GF-D8 (cell line): ENCODE data around the gene ARHGAP35.
"Not testable (repeated sequence)": the region's sequence is repeated elsewhere in the genome, so short reads cannot be mapped to it uniquely, and the experiment has no call there.

Experiments
- DNase-seq: peaks from one replicate; lab custom pipeline; 2025; lab: John Stamatoyannopoulos, UW

ARHGAP35 gene

DNA sequence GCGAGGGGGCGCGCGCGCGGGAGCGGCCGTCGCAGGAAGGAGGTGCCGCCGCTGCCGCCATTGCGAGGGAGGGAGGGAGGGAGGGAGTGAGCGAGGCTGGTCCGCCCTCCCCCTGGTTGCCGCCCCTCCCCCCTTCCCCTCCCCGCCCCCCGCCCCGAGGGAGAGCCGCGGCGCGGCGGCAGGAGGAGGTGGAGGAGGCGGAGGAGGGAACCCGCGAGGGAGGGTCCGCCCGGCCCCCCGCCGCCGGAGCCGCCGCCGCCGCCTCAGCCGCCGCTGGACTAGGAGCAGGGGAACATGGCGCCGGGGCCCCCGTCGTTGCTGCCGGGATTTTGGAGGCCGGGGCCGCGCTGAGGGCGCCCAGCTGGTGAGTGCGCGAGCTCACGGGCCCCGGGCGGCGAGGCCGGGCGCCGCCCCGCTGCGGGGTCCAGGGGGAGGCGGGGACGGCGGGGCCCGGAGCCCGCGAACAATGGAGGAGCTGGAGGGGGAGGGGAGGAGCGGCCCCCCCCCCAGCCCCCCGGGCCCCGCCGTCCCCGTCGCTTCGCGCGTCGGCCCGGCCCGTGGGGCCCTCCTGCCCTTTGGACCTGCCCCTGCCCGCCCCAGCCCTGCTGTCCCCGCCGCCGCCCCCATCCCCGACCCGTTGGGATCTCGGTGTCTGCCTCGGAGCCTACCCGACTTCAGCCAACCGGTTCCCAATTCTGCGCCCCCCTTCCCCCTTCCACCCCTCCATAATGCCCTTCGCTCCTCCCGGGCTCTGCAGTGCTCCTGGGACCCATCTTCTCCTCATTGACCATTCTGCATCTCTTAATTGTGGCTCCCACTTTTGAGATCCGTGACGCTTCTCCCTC is at the start of gene ARHGAP35:
TSS of gene ARHGAP35 (plus strand) at position 152 of the 845 bp plus-strand sequence. CDS start 57,679 bp downstream, outside the sequence.
- DNase-seq = no peak

DNA sequence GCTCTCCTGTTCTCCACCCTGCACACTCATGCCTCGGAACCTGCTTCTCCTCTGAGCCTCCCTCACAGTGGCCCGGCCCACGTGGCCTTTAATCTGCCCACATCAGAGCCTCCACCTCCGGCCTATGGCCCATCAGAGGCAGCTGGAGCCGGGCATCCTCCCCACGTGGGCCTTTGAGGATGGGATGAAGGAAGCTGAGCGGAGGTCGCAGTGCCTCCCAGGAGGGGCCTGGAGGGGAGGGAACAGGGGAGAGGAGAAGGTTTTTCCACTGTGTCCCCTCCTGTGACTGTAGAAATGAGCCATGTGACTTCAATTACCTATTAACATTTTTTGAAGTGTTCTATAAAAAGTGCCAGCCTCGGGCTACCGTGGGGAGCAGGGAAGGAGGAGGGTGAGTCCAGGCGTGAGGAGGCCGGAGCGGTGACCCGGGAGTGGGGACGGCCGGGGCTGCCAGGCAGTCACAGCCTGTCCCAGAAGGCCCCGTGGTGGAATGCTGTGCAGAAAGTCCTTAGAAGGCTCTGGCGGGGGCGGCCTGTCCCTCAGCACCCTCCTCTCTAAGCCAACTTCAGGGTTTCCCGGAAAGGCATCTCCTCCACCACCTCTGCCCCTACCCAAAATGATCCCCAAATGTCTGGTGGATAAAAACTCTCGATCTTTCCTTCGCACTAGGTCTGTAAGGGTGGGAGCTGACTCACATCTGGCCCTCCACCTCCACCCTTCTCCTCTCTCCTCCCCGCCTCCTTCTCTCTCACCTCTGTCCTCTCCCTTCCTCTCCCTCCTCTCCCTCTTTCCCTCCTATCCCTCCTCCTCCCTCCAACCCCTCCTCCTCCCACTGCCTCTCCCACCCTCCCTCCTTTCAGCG is 47.6 kb upstream of the ARHGAP35 start:
- DNase-seq = no peak

DNA sequence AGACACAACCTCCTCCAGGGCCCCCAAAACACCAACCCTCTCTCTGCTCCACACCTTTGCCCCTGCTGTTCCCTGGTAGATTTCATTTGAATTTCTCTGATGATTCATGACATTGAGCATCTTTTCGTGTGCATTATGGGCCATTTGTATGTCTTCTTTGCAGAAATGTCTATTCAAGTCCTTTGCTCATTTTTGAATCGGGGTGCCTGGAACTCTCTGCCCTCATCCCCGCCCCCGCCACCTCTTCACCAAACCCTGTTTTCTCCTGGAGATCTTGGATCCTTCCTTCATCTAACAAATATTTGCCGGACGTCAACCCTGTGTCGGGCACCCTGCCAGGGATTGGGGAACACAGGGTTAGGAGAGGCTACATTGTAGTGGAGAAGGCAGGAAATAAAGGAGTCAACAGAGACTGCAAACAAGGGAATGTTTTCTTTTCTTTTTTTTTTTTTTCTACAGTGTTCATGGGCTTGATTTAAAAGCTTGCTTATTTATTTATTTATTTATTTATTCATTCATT is 46.9 kb upstream of the ARHGAP35 start:
- DNase-seq = no peak

DNA sequence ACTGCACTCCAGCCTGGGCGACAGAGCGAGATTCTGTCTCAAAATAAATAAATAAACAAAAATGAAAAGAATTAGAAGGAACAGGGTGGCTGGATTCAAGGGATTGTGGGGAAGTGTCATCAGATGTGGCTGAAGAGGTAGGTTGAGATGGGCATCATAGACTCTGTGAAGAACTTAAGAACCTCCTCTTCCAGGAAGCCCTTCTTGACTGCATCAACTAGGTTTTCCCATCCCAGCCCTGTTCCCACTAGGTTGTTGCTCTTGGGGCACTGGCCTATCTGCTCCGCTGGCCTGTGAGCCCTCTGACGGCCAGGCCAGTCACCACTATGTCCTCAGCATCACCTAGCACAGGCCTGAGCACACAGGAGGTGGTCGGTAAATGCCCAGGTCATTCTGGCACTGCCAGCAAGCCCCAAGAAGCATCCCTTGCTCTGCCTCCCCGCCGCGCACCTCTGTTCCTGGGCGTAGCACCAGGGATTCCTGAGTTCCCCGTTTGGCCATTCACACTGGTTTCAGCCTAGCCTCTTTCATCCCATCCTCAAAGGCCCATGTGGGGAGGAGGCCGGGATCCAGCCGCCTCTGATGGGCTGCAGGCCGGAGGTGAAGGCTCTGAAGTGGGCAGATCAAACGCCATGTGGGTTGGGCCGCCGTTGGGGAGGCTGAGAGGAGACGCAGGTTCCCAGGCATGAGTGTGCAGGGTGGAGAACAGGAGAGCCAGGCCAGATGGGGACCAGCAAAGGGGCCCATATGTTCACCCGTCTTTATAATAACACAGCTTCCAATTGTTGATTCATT is 44.8 kb upstream of the ARHGAP35 start:
- no peak for DNase-seq

DNA sequence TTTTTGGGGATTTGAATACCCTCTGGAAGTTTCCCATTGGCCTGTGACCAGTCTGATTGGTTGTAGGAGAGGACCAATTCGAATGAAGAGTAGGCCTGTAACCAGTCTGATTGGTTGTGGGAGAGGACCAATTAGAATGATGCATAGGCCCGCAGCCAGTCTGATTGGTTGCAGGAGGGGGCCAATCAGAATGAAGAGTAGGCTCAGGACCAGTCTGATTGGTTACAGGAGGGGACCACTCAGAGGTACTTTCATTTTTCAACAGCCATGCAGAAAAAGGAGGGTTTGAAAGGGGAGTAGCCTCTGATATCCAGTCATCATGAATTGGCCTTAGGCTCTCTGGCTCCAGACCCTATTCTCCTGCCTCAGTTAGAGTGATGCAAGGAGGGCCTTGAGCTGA is 42.0 kb upstream of the ARHGAP35 start:
- DNase-seq = no peak

DNA sequence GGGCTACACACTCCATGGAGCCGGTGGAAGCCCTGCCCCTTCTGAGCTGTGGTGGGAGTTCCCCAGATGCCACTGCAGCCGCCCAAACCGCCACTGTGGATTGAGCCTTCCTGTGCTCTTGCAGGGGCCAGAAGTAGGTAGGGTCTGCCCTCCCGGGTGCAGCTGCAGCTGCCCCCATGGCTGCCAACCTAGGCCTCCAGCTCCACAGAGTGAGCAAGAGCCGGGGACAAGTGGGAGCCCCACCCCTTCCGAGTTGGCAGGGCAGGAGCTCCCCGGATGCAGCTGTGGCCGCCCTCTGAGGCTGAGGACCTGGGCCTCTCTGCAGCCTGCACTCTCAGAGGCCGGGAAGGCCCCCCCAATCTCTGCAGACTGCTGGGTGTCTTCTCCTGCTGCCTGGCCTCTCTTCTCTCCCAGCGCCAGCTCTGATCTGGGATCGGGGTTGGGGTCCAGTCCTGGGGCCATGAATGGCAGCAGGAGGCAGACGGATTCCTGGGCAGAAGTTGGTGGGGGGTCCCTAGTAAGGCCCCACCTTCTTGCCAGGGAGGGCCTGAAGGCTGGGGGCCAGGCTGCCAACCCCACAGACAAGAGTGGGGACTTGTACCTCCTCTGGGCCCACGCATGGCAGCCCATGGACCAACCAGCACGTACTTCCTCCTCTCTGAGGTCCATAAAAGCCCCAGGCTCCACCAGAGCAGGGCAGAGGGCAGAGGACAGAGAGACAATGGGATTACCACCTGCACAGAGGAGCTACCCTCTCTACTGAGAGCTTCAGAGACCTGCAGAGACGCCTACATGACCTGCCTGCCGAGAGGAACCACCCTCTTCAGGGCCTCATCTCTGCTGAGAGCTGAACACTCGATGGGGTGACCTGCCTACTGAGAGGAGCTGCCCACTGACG is 39.0 kb upstream of the ARHGAP35 start:
- DNase-seq = peak; percentile 73

DNA sequence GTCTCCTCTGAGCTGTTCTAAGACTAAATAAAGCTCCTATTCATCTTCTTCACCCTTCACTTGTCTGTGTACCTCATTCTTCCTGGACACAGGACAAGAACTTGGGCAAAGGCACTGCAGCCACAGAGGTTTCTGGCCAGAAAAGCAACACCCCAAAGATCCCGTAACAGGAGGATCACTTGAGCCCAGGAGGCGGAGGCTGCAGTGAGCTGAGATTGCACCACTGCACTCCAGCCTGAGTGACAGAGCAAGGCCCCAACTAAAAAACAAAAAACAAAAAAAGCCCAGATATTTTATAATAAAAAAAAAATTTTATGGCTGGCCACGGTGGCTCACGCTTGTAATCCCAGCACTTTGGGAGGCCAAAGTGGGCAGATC is 38.4 kb upstream of the ARHGAP35 start:
- DNase-seq = not testable (repeated sequence)

DNA sequence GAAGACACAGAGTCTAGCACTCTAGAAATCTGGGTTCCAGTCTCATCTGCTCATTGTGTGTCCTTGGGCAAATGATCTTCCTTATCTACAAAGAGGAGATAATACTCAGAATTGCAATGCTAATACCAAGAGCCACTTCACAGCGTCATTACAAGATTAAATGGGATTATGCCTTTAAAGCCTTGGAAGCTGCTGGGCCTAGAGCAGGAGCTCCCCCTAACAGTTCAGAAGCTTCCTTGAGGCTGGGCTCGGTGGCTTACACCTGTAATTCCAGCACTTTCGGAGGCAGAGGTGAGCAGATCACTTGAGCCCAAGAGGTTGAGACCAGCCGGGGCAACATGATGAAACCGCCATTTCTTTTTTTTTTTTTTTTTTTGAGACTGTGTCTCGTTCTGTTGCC is 37.7 kb upstream of the ARHGAP35 start:
- no peak for DNase-seq

DNA sequence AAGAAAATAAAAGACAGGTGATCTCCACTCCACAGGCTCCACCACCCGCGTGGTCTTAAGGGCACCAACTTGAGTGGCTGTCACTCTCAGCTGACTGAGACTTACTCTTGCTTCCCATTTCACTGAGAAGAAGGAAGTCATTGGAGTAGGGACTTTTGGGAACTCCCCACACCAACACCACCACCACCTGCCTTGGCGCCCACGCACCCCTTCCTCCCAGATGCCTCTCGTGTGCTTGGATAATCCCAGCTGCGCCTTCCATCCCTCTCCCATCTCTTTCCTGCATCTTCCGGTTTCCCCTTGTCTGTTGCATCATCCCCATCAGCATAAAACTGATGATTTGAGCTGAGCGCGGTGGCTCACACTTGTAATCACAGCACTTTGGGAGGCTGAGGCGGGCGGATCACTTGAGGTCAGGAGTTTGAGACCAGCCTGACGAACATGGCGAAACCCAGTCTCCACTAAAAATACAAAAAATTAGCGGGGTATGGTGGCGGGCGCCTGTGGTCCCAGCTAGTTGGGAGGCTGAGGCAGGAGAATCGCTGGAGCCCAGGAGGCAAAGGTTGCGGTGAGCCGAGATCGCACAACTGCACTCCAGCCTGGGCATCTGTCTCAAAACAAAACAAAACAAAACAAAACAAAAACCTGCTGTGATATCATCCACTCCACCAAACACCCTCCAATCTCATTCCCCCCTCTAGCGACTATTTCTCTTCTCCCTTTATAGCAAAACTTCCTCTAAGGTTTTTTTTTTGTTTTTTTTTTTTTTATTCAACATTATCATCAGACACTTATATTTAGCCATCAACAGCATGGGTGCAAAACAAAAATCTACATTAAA is 35.7 kb upstream of the ARHGAP35 start:
- DNase-seq = no peak

DNA sequence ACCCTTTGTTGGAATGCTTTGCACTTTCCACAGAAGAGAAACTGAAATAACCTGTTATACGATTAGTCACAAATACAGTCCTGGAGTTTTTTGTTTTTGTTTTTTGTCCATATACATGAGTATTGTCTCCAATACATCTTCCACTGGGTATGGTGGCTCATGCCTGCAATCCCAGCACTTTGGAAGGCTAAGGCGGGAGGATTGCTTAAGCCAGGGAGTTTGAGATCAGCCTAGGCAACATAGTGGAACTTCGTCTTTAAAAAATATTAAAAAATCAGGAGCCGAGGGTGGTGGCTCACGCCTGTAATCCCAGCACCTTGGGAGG is 35.1 kb upstream of the ARHGAP35 start:
- DNase-seq = no peak

DNA sequence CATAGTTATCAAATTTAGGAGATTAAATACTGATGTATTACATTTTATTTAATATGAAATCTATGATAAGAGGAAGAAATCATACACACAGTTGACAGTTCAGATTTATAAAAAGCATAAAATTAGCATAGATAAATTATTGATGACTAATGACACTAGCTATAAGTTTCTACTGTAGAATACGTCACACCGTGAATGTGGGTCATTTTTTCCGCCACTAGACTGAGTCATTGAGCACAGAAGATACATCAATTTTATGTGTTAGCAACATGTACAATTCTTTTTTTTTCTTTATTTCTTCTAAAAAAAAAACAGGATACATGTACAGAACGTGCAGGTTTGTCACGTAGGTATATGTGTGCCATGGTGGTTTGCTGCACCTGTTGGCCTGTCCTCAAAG is 32.3 kb upstream of the ARHGAP35 start:
- DNase-seq = no peak

DNA sequence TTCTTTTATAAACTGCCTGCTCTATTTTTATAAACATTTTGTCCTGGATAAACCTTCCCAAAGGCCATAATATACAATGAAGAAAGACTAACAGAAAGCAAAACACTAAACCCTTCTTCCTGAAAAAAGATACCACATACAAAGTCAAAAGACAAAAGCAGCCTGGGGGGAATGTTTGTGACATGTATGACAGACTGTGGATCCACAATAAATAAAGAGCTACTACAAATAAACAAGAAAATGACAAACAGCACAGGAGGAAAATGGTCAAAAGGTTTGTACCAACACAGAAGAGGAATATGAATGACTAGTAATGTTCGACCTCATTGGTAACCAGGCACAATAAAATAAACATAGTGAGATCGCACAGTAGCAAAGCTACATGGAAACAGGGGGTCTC is 29.9 kb upstream of the ARHGAP35 start:
- DNase-seq = no peak

DNA sequence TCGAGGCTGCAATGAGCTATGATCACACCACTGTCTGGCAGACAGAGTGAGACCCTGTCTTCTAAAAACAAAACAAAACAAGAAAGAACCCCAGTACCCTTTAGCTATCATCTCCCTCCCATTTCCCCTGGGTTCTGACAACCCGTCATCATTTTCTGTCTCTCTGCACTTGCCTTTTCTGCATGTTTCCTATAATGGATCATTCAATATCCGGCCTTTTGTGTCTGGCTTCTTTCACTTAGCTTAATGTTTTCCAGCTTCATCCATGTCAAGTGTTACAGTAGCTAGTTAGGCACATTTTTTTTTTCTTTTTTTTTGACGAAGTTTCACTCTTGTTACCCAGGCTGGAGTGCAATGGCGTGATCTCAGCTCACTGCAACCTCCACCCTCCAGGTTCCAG is 26.7 kb upstream of the ARHGAP35 start:
- DNase-seq = no peak

DNA sequence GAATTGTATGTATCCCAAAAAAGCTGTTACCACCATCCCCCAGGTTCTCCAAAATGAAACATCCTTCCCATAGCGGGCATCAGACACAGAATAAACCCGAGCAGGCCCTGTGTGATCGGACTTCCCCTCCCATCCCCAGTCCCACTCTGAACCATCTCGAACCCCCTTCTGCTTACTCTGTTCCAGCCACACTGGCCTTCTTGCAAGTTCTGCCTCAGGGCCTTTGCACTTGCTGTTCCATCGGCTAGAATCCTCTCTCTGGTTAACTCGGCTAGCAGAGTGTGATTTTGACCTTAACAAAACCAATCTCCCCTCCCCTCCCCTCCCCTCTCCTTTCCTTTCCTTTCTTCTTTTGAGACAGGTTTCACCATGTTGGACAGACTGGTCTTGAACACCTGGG is 25.8 kb upstream of the ARHGAP35 start:
- no peak for DNase-seq

DNA sequence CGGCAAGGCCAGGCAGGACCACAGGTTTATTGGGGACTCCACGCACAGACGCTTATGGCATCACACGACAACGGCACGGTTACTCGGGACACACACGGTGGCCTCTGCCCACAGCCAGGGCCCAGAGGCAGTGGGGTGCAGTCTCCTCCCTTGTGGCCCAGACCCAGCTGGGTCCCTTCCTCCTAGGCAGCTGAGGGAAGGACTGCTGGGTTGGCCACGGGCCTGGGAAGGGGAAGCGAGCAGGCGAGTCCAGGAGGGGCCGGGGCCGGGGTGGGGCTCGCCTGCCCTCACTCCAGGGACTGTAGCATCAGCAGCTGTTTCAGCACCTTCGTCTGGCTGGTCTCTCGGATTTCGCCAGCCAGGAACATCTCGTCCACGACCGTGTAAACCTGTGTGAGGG is 22.6 kb upstream of the ARHGAP35 start:
- DNase-seq = no peak

DNA sequence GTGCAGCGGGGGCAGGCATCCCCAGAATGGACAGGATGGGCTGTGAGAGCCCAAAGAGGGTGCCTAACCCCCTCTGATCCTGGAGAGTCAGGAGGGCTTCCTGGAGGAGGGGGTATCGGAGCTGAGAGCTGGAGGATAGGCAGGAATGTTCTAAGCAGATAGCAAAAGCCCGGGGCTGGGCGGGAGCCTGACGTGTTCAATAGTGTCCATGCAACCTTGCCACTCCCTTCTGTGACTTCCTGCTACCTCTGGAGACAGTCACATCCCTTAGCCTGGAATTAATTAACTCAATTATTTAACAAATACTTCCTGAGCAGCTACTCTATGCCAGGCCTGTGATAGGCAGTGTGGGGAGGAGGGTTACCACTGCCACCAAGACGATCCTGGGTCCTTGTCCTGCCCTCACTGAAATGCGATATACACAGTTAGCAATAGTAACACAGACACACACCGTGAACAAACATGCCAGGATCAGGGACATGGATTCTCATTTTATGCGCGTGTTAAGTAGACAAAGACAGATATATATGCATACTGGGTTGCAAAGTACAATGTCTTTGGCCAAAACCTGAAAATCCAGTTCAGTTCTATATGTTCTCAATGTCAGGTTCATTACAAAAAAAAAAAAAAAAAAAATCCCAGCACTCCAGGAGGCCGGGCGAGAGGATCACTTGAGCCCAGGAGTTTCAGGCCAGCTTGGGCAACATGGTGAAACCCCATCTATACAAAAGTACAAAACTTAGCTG is 20.9 kb upstream of the ARHGAP35 start:
- DNase-seq = no peak

DNA sequence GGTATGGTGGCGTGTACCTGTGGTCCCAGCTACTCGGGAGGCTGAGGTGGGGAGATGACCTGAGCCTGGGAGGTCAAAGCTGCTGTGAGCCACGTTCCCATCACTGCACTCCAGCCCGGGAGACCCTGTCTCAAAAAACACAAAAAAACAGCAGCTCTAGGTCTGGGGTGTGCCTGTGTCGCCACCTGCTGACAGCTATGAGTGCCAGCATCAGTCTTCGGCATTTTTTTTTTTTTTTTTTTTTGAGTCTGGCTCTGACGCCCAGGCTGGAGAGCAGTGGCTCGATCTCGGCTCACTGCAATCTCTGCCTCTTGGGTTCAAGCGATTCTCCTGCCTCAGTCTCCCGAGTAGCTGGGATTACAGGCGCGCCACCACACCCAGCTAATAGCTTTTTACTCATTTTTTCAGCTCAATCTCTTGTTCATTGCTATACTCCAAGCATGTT is 20.3 kb upstream of the ARHGAP35 start:
- DNase-seq = no peak

DNA sequence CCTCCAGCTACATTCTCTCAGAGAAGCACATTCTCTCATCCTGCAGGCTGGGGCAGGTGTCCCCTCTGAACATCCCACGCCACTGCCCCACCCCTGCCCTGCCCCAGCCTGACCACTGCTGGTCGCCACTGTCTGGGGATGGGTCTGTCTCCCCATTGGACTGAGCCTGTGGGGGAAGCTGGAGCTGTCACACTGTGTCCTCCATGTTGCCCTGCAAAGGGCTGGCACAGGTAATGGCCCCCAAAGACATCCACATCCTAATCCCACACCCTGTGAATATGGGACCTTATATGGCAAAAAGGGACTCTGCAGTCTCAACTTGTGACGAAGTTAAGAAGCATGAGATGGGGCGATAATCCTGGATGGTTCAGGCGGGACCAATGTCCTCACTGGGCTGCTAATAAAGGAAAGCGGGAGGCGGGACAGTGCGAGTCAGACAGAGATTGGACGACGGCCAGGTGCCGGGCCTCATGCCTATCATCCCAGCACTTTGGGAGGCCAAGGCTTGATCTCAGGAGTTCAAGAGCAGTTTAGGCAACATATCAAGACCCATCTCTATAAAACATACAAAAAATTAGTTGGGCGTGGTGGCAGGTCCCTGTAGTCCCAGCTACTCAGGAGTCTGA is 19.2 kb upstream of the ARHGAP35 start:
- DNase-seq = no peak

DNA sequence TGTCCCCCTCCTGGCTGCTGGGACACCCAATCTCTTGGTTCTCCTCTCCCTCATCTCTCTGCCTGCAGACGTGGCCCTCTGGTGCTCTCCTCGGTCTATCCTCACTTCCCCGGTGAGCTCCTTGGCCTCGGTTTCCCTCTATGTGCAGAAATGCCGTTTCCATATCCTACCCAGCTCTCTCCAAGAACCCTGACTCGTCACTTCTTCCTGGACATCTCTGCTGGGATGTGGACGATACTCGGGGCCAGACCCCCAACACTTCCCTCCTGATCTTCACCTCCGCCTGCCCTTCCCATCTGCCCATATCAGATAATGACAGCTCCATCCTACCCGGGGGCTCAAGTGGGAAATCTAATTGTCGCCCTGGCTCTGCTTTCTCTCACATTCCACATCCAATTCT is 18.0 kb upstream of the ARHGAP35 start:
- no peak for DNase-seq
